T1000 (cell line): ENCODE data around the gene MAPKAPK2.
"Not testable (repeated sequence)": the region's sequence is repeated elsewhere in the genome, so short reads cannot be mapped to it uniquely, and the experiment has no call there.

ENCODE experiments used
- DNase-seq: peaks from one replicate; lab custom pipeline; 2025; ENCODE audit warnings: mixed read lengths; lab: John Stamatoyannopoulos, UW

Gene MAPKAPK2

DNA sequence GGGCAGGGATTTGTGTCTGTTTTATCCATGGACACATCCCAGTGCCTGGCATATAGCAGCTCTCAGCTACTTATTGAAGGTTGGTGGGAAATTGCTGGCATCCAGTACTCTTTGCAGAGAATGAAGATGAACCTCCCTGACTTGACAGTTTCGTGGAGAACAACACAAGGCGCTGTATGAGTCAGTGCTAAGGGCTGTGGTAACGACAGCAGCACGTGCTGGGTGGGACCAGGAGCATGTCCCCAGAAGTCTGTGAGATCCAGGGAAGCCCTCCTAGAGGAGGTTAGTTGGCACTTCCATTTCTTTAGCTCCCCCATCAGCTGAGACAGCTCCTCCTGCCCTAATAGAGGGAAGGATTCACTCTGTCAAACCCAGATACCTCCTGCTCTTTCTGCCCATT lies 60.0 kb downstream of the MAPKAPK2 start:
- no peak for DNase-seq

DNA sequence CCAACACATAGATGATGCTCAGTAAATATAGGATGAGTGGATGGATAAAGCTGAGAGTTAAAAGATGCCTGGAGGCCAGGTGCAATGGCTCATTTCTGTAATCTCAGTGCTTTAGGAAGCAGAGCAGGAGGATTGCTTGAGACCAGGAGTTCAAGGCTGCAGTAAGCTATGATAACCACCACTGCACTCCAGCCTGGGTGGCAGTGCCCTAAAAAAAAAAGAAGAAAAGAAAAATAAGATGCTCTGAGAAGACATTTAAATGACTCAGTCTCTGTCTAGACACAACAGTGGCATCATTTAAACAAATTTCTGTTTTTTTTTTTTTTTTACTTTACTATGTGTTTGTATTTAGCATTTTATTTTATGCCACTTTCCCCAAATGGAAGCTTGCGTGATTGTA lies 60.6 kb downstream of the MAPKAPK2 start:
- DNase-seq: no peak

GRCh38 chr1:206748348-206749030 lies 63.8 kb downstream of the MAPKAPK2 start:
- DNase-seq: no peak

- DNase-seq: no peak
These were observed 67.2 kb downstream of the MAPKAPK2 start for GRCh38 chr1:206751891-206752290.

- no peak for DNase-seq
These were observed 67.8 kb downstream of the MAPKAPK2 start for GRCh38 chr1:206752481-206752880.

DNA sequence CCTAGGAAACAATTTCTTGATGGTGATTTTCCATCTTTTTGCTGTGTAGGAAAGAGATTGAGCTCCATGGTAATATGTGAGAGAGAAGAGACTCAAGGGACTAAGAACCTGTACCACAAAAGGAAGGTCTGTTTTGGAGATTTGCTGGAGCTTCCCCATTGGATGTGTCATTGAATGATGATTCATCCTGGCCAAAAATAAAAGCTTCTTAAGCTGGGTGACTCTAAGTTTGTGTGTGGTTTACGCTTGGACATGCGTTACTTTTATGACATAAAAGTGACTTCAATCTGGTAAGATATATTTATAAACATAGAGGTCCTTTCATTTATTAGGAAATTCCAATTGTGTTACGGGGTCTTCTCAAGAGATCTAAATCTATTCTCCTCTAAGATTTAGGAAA lies 68.4 kb downstream of the MAPKAPK2 start:
- no peak for DNase-seq

DNA sequence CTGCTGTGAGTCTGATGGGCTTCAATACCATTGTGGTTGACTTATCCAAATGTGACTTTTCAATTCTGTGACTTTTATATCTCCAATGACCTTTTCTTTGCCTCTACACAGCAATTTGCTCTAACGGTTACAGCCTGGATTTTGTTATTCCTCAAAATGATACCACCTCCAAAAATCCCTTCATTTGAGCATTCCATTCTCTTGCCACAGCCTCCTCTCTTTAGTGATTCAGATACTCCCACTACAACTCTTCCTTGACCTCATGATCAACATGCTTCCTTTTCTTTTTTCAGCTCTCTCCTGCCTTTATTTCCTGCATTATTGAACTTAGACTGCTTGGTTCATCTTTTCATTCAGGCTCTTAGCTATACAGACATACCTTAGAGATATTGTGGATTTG lies 69.3 kb downstream of the MAPKAPK2 start:
- DNase-seq: no peak

- DNase-seq: no peak
These were observed 73.0 kb downstream of the MAPKAPK2 start for GRCh38 chr1:206757524-206758266.

- DNase-seq: no peak
These were observed 75.9 kb downstream of the MAPKAPK2 start for GRCh38 chr1:206760590-206760989.

DNA sequence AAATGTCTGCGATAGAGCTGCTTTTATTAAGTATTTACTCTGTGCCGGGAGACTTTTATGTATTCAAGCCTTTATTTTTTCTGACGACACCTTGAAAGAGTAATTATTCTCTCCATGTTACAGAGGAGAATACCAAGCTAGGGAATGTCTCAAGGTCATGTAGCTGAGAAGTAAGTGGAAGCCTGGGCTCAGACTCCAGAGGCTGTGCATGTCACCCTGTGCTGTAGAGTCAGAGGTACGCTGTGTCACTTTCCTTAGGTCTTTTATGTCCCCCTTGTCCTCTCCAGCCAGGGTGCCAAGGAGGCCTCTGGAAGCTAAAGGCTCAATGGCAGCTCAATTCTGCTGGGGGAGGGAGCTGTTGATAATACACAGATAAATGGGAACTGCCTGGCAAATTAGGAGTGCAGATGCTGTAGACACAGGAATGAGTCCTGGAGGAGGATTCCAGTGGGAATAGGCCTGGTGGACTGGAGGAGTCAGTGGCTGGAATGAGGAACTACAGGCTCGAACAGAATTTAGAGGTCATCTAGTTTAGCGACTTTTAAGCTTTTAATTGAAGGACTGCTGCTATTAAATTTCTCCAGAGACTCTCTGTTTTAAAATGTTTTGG lies 76.6 kb downstream of the MAPKAPK2 start:
- no peak for DNase-seq

- not testable (repeated sequence) for DNase-seq
These were observed 78.1 kb downstream of the MAPKAPK2 start for GRCh38 chr1:206762741-206763364.

- DNase-seq: not testable (repeated sequence)
These were observed 81.1 kb downstream of the MAPKAPK2 start for GRCh38 chr1:206765771-206766170.

- DNase-seq: no peak
These were observed 81.6 kb downstream of the MAPKAPK2 start for GRCh38 chr1:206766251-206766856.

- DNase-seq: no peak
These were observed 84.0 kb downstream of the MAPKAPK2 start for GRCh38 chr1:206768472-206769303.

- no peak for DNase-seq
These were observed 84.6 kb downstream of the MAPKAPK2 start for GRCh38 chr1:206769304-206769731.

- DNase-seq: no peak
These were observed 86.0 kb downstream of the MAPKAPK2 start, which contains the start of gene IL19 for GRCh38 chr1:206770531-206771337. IL19 (plus strand) TSS chr1:206770773; CDS start chr1:206836663, 65,890 bp downstream.

- DNase-seq: no peak
These were observed 86.6 kb downstream of the MAPKAPK2 start for GRCh38 chr1:206771338-206771692.

GRCh38 chr1:206772243-206772937 lies 87.7 kb downstream of the MAPKAPK2 start, which contains the start of gene IL10:
IL10 (minus strand) TSS chr1:206772494; CDS start chr1:206772435, 59 bp downstream.
- DNase-seq: no peak

DNA sequence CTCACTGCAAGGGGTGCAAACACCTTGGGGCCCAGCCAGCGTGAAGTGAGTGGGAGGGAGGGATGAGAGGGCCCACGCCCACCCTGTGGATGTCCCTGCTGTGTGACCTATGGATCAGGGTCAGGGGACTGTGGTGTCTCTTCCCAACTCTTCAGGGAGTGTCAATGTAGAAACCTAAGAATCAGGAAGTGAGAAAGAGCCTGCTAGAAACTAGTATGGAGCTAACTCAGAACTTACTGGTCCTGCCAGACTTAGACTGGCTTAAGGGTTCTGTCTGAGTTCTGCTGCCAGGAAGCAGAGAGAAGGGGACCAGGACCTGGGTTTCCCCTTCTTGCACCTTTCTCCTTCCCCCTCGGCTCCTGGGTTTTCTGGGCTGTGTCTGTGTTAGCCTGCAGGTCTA lies 89.4 kb downstream of the MAPKAPK2 start:
- DNase-seq: no peak

DNA sequence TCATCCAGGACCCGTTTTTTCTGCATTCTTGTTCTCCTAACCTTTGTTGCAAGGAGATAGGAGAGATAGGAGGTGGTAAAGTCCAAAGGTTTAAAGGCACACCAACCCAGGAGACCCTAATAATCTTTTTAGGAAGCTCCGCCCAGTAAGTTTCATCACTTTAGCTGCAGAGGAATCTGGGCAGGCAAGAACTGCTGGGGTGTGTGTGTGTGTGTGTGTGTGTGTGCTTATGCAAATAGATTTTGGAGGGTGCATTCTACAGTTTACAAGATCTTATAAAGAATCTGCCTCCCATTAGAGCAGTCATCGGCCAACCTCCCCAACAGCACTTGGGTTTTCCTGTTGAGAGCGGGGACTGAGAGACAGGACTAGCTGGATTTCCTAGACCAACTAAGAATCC lies 91.5 kb downstream of the MAPKAPK2 start:
- no peak for DNase-seq
